CD14-positive monocyte (primary cell): ENCODE results near the gene TMEM213. TPM values are rescaled to one million over a fixed set of nuclear protein-coding genes. Genes with fewer than 3 reads are reported as not detected.

Experiments
- DNase-seq, 3 donors: peaks; one replicate each; pipeline ENCODE4 v3.0.0-alpha.2; 2011 to 2022
- H2AFZ ChIP-seq: 2 replicates; pipeline ENCODE4 v1.6.0; 2012; ENCODE audit warnings: mild to moderate bottlenecking, low read depth, low read length, inconsistent platforms; ENCODE audit not compliant: insufficient read depth, poor library complexity, severe bottlenecking
- H3K27ac ChIP-seq, 2 donors: 1 replicate in 1 of 2; 2 replicates in 1 of 2; pipeline ENCODE4 v1.5.1; 2012 to 2013; ENCODE audit warnings: low read length in 2 of 2, control low read depth in 1 of 2, inconsistent platforms in 1 of 2, low read depth in 1 of 2, mild to moderate bottlenecking in 1 of 2
- H3K27me3 ChIP-seq, 2 donors: one replicate each; pipeline versions ENCODE4 v1.6.0 to v1.6.1; 2011 to 2013; ENCODE audit warnings: low read length in 2 of 2; ENCODE audit not compliant: control insufficient read depth in 2 of 2, insufficient read depth in 2 of 2
- H3K36me3 ChIP-seq, 2 donors: replicated peaks in 1 of 2; 1 replicate in 1 of 2; 2 replicates in 1 of 2; pipeline versions ENCODE4 v1.5.1 to v1.6.1; 2012 to 2013; ENCODE audit warnings: low read length in 2 of 2, control low read depth in 1 of 2, inconsistent platforms in 1 of 2, mild to moderate bottlenecking in 1 of 2; ENCODE audit not compliant: insufficient read depth in 2 of 2, control insufficient read depth in 1 of 2
- H3K4me1 ChIP-seq, 2 donors: 1 replicate in 1 of 2; 2 replicates in 1 of 2; pipeline versions ENCODE4 v1.5.1 to v1.6.1; 2012 to 2013; ENCODE audit warnings: low read length in 2 of 2, control low read depth in 1 of 2, inconsistent platforms in 1 of 2, mild to moderate bottlenecking in 1 of 2, moderate library complexity in 1 of 2; ENCODE audit not compliant: insufficient read depth in 2 of 2, control insufficient read depth in 1 of 2
- H3K4me2 ChIP-seq: replicated peaks from 2 replicates; pipeline ENCODE3; 2012; ENCODE audit warnings: low read length, moderate library complexity, mild to moderate bottlenecking; ENCODE audit not compliant: poor library complexity, severe bottlenecking; ENCODE audit errors: extremely low read depth
- H3K4me3 ChIP-seq, 3 experiments: fragments of 200-600 bp in 1 of 3; sonication (generic) in 1 of 3; replicated peaks in 1 of 3; 1 replicate in 2 of 3; 2 replicates in 1 of 3; pipeline ENCODE4 v1.5.1; 2011 to 2013; ENCODE audit warnings: low read length in 3 of 3, mild to moderate bottlenecking in 3 of 3, control low read depth in 2 of 3, low read depth in 2 of 3, inconsistent platforms in 1 of 3, moderate library complexity in 1 of 3
- H3K79me2 ChIP-seq: 2 replicates; pipeline ENCODE4 v1.6.0; 2012; ENCODE audit warnings: mild to moderate bottlenecking, control low read depth, inconsistent platforms, low read length, moderate library complexity; ENCODE audit not compliant: insufficient read depth
- H3K9ac ChIP-seq: 2 replicates; pipeline ENCODE4 v1.6.0; 2017; ENCODE audit warnings: low read length, mild to moderate bottlenecking; ENCODE audit not compliant: insufficient read depth, poor library complexity, severe bottlenecking
- H3K9me3 ChIP-seq, 2 donors: replicated peaks in 1 of 2; 1 replicate in 1 of 2; 2 replicates in 1 of 2; pipeline versions ENCODE4 v1.5.1 to v1.6.1; 2012 to 2013; ENCODE audit warnings: low read length in 2 of 2, control low read depth in 1 of 2; ENCODE audit not compliant: control insufficient read depth in 1 of 2, insufficient read depth in 1 of 2
- H4K20me1 ChIP-seq: 2 replicates; pipeline ENCODE4 v1.6.0; 2012; ENCODE audit warnings: mild to moderate bottlenecking, low read length, control low read depth, moderate library complexity; ENCODE audit not compliant: insufficient read depth
- H3K27ac Mint-ChIP-seq, 7 donors: one replicate each; pipeline ENCODE4 v1.8.0; 2020; ENCODE audit warnings: mild to moderate bottlenecking in 7 of 7, mixed read lengths in 7 of 7, moderate library complexity in 6 of 7, inconsistent platforms in 2 of 7
- H3K27me3 Mint-ChIP-seq, 3 donors: one replicate each; pipeline ENCODE4 v1.8.0; 2021 to 2022; ENCODE audit warnings: low read depth in 3 of 3, mild to moderate bottlenecking in 3 of 3, mixed read lengths in 3 of 3, moderate library complexity in 3 of 3, inconsistent platforms in 1 of 3
- H3K36me3 Mint-ChIP-seq, 2 donors: one replicate each; pipeline ENCODE4 v1.8.0; 2020; ENCODE audit warnings: mixed read lengths in 2 of 2, inconsistent platforms in 1 of 2, mild to moderate bottlenecking in 1 of 2
- H3K4me1 Mint-ChIP-seq: one replicate; pipeline ENCODE4 v1.8.0; 2020; ENCODE audit warnings: mild to moderate bottlenecking, mixed read lengths
- H3K4me3 Mint-ChIP-seq, 2 donors: one replicate each; pipeline ENCODE4 v1.8.0; 2020; ENCODE audit warnings: mild to moderate bottlenecking in 2 of 2, mixed read lengths in 2 of 2, moderate library complexity in 1 of 2
- H3K9me3 Mint-ChIP-seq, 7 donors: one replicate each; pipeline ENCODE4 v1.8.0; 2020 to 2022; ENCODE audit warnings: mixed read lengths in 7 of 7, mild to moderate bottlenecking in 6 of 7, moderate library complexity in 6 of 7, inconsistent platforms in 2 of 7
- WGBS: methylation state at CpG from one replicate; pipeline ENCODE4 v1.1.5; 2013; ENCODE audit warnings: missing lambda C conversion rate; ENCODE audit not compliant: insufficient coverage; 5-methylcytosine and 5-hydroxymethylcytosine counted together
- intact Hi-C, 2 donors: fragments of 100-400 bp; cut with micrococcal nuclease; formaldehyde crosslinking; loops; one replicate each; pipeline versions ENCODE4 v1.15.0 to v1.15.1; 2023
- polyA plus RNA-seq, 3 donors: library from polyadenylated mRNA; depleted of rRNA in 1 of 3; unstranded in 2 of 3; stranded (reverse) in 1 of 3; fragments of 300-500 nt in 2 of 3; fragments of >200 nt in 1 of 3; fragmentation: Illumina TruSeq in 2 of 3; gene quantifications; 1 replicate in 2 of 3; 2 replicates in 1 of 3; pipeline ENCODE4 v1.2.3, GENCODE V29; 2012 to 2021
- TF ChIP-seq, protein P1 (sequence below): fragments of 200-600 bp; IDR thresholded peaks from one replicate; pipeline ENCODE4 v1.8.0; 2022; ENCODE audit warnings: antibody characterized with exemption, mild to moderate bottlenecking

TMEM213 gene
- polyA plus RNA-seq, 3 donors: not detected

DNA sequence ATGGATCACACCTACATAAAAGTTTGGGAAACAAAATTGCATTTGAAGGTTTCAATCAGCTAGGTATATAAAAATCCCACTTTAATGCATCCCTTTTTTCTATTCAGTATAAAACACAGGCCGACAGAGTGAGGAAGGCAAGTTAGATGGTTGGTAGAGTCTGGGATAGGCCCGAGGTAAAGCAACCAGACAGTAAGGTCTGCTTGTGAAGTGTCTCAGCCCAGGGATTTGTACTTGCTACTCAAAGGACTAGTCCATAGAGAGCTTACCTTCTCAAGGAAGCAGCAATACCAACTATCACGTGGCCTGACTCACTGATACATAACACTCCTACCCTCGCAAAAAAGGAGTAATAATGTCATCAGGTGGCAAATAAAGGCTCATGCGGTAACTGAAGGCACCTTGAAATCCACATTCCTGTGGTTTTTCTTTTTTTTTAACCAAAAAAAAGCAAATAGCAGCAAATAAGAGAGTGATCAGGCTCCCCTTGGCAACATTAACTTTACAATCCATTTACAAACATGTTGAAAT lies 56.4 kb downstream of the TMEM213 start:
- Histone ChIP-seq H3K4me1 (no peaks in the 10 kb centered on the region), H3K4me2 (no peak overlapping the region), H3K9ac (no peak overlapping the region), H3K4me3 (no peak overlapping the region), H3K36me3 (no peaks in the 10 kb centered on the region), H3K79me2 (no peaks in the 10 kb centered on the region), H3K27me3 (no peaks in the 10 kb centered on the region), H3K27ac (no peak overlapping the region), H4K20me1 (no peaks in the 10 kb centered on the region), H3K9me3 (peaks cover 3 to 7% of the 10 kb centered on the region in 2 donors), H2AFZ (no peak overlapping the region)
- H3K27me3 Mint-ChIP-seq: peaks cover 0 to 1% (median 0%) of the 10 kb centered on the region in 3 donors
- intact Hi-C loops: no loop called here
- H3K4me3 Mint-ChIP-seq: no peak overlapping the region
- no peak for DNase-seq
- peaks cover 6 to 14% (median 10%) of the 10 kb centered on the region in 7 donors for H3K9me3 Mint-ChIP-seq
- H3K4me1 Mint-ChIP-seq: no peaks in the 10 kb centered on the region
- no peaks in the 10 kb centered on the region for H3K36me3 Mint-ChIP-seq
- TF ChIP-seq, protein P1, sequence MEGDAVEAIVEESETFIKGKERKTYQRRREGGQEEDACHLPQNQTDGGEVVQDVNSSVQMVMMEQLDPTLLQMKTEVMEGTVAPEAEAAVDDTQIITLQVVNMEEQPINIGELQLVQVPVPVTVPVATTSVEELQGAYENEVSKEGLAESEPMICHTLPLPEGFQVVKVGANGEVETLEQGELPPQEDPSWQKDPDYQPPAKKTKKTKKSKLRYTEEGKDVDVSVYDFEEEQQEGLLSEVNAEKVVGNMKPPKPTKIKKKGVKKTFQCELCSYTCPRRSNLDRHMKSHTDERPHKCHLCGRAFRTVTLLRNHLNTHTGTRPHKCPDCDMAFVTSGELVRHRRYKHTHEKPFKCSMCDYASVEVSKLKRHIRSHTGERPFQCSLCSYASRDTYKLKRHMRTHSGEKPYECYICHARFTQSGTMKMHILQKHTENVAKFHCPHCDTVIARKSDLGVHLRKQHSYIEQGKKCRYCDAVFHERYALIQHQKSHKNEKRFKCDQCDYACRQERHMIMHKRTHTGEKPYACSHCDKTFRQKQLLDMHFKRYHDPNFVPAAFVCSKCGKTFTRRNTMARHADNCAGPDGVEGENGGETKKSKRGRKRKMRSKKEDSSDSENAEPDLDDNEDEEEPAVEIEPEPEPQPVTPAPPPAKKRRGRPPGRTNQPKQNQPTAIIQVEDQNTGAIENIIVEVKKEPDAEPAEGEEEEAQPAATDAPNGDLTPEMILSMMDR: no peak
- 86% methylated on average over 2 of the region's 5 CpGs for WGBS
- H3K27ac Mint-ChIP-seq: no peak overlapping the region

DNA sequence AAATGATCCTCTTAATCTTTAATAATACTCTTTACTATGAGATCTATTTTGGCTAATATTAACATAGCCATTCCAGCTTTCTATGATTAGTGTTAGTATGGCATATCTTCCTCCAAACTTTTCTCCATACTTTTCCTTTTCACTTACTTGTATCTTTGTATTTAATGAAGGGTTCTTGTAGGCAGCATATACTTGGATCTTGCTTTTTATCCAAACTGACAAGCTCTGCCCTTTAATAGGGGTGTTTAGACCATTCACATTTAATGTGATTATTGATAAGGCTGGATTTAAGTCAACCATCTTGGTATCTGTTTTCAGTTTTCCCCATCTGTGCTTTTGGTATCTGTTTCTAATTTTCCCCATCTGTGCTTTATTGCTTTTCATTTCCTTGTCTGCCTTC lies 59.9 kb downstream of the TMEM213 start:
- Histone ChIP-seq H3K9me3 (peaks cover 3 to 7% of the 10 kb centered on the region in 2 donors), H3K79me2 (no peaks in the 10 kb centered on the region), H2AFZ (no peak overlapping the region), H3K4me1 (no peaks in the 10 kb centered on the region), H3K4me2 (no peak overlapping the region), H3K4me3 (no peak overlapping the region), H3K27me3 (no peaks in the 10 kb centered on the region), H3K27ac (no peak overlapping the region), H4K20me1 (no peaks in the 10 kb centered on the region), H3K36me3 (no peaks in the 10 kb centered on the region), H3K9ac (no peak overlapping the region)
- H3K4me1 Mint-ChIP-seq: no peaks in the 10 kb centered on the region
- TF ChIP-seq, protein P1: no peak
- peaks cover 0 to 1% (median 0%) of the 10 kb centered on the region in 3 donors for H3K27me3 Mint-ChIP-seq
- no peak overlapping the region for H3K27ac Mint-ChIP-seq
- no peaks in the 10 kb centered on the region for H3K36me3 Mint-ChIP-seq
- H3K4me3 Mint-ChIP-seq: no peak overlapping the region
- DNase-seq: no peak
- intact Hi-C loops: no loop called here
- H3K9me3 Mint-ChIP-seq: peaks cover 6 to 15% (median 10%) of the 10 kb centered on the region in 7 donors
